ENCODE measurements around the gene ZNF554. TPM values are rescaled to one million over a fixed set of nuclear protein-coding genes. Genes with fewer than 3 reads are reported as not detected.

Gene ZNF554
- total RNA-seq, 1 donor from 2014 or later = 6.9 TPM

DNA sequence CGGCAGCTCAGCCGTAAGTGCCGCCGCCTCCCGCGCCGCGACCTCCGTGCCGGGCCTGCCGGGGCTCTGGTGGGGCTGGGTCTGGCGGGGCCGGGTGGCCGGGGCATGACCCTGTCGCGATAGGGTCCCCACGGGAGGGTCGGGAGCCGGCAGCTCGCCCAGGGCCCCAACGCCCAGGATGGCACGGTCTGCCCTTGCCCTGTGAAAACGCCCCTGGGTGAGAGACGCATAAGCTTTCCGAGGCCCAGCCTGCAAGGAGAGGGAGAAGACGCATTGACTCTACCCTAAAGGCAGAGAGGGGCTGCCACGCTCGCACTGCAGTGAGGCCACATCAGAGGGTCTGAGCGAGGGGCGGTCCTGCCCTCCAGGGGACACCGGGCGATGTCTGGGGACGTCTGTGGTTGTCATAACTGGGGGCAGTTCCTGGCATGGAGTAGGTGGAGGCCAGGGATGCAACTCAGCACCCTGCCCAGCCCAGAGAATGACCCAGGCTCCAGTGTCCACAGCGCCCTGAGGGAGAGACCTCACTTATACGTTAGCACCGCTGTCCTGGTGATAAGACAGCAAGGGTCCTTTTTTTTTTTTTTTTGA is 539 bp downstream of the ZNF554 start:
- TF ChIP-seq POLR2AphosphoS5 (IDR thresholded peaks at IDR 0.05; ENCODE audit: insufficient read depth in 1 of 2, low read depth in 1 of 2) (no peak), POLR2A (IDR thresholded peaks at IDR 0.05) (no peak)
- TF ChIP-seq, protein P1, sequence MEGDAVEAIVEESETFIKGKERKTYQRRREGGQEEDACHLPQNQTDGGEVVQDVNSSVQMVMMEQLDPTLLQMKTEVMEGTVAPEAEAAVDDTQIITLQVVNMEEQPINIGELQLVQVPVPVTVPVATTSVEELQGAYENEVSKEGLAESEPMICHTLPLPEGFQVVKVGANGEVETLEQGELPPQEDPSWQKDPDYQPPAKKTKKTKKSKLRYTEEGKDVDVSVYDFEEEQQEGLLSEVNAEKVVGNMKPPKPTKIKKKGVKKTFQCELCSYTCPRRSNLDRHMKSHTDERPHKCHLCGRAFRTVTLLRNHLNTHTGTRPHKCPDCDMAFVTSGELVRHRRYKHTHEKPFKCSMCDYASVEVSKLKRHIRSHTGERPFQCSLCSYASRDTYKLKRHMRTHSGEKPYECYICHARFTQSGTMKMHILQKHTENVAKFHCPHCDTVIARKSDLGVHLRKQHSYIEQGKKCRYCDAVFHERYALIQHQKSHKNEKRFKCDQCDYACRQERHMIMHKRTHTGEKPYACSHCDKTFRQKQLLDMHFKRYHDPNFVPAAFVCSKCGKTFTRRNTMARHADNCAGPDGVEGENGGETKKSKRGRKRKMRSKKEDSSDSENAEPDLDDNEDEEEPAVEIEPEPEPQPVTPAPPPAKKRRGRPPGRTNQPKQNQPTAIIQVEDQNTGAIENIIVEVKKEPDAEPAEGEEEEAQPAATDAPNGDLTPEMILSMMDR (IDR thresholded peaks at IDR 0.05) = no peak

DNA sequence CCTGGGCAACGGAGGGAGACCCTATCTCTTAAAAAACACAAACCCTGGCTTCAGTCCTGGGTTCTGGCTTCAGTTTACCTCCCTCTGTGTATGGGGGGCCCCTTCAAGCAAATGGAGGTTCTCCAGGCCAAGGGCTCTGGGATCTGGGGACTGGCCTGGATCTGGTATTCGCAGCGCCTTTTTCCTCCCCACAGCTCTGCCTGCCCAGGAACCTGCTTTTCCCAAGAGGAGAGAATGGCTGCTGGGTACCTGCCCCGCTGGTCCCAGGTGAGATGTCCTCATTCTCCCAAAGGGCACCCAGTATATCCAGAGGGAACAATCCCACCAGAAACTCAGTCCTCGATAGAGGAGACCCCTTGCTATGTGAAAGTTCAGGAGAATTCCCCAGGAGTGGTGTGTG is 3.2 kb downstream of the ZNF554 start:
- Histone ChIP-seq H3K27me3 (no peaks in the 10 kb centered on the region), H3K4me3 (no peak overlapping the region), H3K9me3 (no peaks in the 10 kb centered on the region), H3K27ac (no peak overlapping the region), H3K4me1 (peaks cover 13% of the 10 kb centered on the region), H3K36me3 (peaks cover 0 to 10% of the 10 kb centered on the region in 2 donors)
- TF ChIP-seq POLR2AphosphoS5 (IDR thresholded peaks at IDR 0.05; ENCODE audit: insufficient read depth in 1 of 2, low read depth in 1 of 2) = no peak
- TF ChIP-seq POLR2A (IDR thresholded peaks at IDR 0.05) = no peak
- TF ChIP-seq, protein P1 (IDR thresholded peaks at IDR 0.05) = no peak
- intact Hi-C loops (cut with DNase I) = no loop called here
- no peak for DNase-seq (ENCODE audit: extremely low spot score in 2 of 2)

More for the DNA sequence above, 539 bp downstream of the ZNF554 start:
- H3K27me3 ChIP-seq = no peaks in the 10 kb centered on the region
- intact Hi-C loops (cut with DNase I) = no loop called here
- H3K9me3 ChIP-seq = no peaks in the 10 kb centered on the region
- no peak for DNase-seq (ENCODE audit: extremely low spot score in 2 of 2)
- H3K27ac ChIP-seq = peak overlapping the region; percentile 64
- peaks cover 13% of the 10 kb centered on the region for H3K4me1 ChIP-seq
- peak overlapping the region; percentile 61 to 98 for H3K4me3 ChIP-seq
- H3K36me3 ChIP-seq = peaks cover 0 to 6% of the 10 kb centered on the region in 2 donors

DNA sequence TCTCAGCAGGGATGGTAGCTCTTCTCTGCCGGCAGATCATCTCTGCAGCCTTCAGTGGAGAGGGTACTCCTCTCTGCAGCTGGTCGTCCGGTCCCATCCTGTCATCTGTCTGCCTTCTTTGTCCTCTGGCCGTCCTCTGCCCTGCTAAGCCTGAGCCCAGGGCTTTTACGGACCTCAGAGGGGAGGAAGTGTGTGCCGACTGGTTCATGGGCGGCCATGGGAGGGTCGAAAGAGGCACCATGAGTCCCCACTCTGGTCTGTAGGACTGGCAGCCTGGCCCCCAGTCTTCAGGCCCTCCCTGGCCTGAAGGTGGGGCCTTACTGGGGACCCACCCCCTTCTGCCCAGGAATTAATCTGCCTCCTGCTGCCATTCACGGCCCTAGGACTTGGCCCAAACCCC is 4.0 kb downstream of the ZNF554 start:
- Histone ChIP-seq H3K4me3 (no peak overlapping the region), H3K4me1 (peaks cover 13% of the 10 kb centered on the region), H3K27ac (no peak overlapping the region), H3K36me3 (peaks cover 0 to 18% of the 10 kb centered on the region in 2 donors), H3K9me3 (no peaks in the 10 kb centered on the region), H3K27me3 (no peaks in the 10 kb centered on the region)
- intact Hi-C loops (cut with DNase I) = no loop called here
- no peak for DNase-seq (ENCODE audit: extremely low spot score in 2 of 2)
- TF ChIP-seq POLR2A (IDR thresholded peaks at IDR 0.05) = no peak

DNA sequence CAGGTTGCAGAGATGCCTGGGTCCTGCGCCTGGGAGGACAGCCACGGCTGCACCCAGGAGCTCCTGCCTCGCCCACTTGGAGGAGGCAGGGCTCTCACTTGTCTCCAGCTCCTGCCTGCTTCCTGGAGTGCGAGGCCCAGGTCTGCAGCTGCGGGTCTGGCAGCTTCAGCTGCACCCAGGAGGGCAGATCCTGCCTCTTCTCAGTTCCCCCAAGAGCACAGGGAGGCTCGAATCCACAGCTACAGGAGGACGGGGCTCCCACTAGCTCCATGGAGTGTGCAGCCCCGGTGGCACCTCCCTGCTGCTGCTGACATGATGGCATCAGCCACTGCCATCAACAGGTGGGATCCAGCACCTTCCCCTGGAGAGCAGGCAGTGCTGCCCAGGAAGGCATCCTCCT is 4.5 kb downstream of the ZNF554 start:
- intact Hi-C loops (cut with DNase I) = no loop called here
- H3K27me3 ChIP-seq = no peaks in the 10 kb centered on the region
- H3K4me1 ChIP-seq = peaks cover 13% of the 10 kb centered on the region
- TF ChIP-seq, protein P1 (IDR thresholded peaks at IDR 0.05) = no peak
- TF ChIP-seq POLR2A (IDR thresholded peaks at IDR 0.05) (no peak), POLR2AphosphoS5 (IDR thresholded peaks at IDR 0.05; ENCODE audit: insufficient read depth in 1 of 2, low read depth in 1 of 2) (no peak)
- DNase-seq (ENCODE audit: extremely low spot score in 2 of 2) = peak in 1 of 2 donors; percentile 91
- H3K27ac ChIP-seq = no peak overlapping the region
- H3K4me3 ChIP-seq = no peak overlapping the region
- peaks cover 0 to 20% of the 10 kb centered on the region in 2 donors for H3K36me3 ChIP-seq
- no peaks in the 10 kb centered on the region for H3K9me3 ChIP-seq

DNA sequence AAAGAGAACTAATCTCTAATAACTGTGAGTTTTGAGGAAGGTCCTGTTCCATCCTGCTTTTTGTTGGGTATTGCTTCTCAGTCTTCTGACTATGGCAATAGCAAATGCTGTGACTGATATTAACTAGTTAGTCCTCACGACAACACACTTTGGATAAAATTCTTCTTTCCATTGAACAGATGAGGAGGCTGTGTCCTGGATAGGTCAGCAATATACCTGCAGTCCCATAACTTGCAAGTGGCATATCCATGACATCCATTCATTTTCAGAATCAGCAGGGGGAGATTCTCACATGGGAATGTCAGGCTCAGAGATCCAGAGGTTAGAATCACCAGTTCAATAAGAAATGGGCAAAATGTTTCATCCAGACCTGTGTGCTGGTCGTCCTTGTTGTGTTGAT is 7.4 kb downstream of the ZNF554 start:
- no peak overlapping the region for H3K27ac ChIP-seq
- intact Hi-C loops (cut with DNase I) = no loop called here
- no peaks in the 10 kb centered on the region for H3K4me1 ChIP-seq
- peaks cover 0 to 22% of the 10 kb centered on the region in 2 donors for H3K36me3 ChIP-seq
- no peaks in the 10 kb centered on the region for H3K9me3 ChIP-seq
- DNase-seq (ENCODE audit: extremely low spot score in 2 of 2) = no peak
- no peak overlapping the region for H3K4me3 ChIP-seq
- TF ChIP-seq, protein P1 (IDR thresholded peaks at IDR 0.05) = no peak
- no peak for TF ChIP-seq POLR2AphosphoS5 (IDR thresholded peaks at IDR 0.05; ENCODE audit: insufficient read depth in 1 of 2, low read depth in 1 of 2)
- TF ChIP-seq POLR2A (IDR thresholded peaks at IDR 0.05) = no peak
- H3K27me3 ChIP-seq = no peaks in the 10 kb centered on the region
